GM04504 (cell line): Measurements from ENCODE around the gene CDKL2.

Experiments used
- DNase-seq: peaks from one replicate; pipeline ENCODE4 v3.0.0-alpha.2; 2012; ENCODE audit warnings: low read depth

The CDKL2 gene

GRCh38 chr4:75639124-75639695 lies 8.9 kb upstream of the CDKL2 start:
- DNase-seq = no peak

GRCh38 chr4:75637827-75638226 lies 7.5 kb upstream of the CDKL2 start:
- DNase-seq = no peak

DNA sequence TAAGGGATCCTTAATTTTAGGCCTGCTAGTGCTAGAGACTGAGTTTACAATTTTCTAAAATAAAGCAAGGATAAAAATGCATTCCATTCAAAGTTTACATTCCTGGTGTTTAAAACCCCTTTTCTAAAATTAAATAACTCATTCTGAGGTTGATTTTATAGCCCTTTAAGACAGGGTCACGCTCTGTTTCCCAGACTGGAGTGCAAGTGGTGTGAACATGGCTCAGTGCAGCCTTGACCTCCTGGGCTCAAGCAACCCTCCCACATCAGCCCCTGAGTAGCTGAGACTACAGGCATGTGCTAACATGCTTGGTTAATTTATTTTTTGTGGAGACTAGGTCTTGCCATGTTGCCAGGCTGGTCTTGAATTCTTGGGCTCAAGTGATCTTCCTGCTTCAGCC lies 6.8 kb upstream of the CDKL2 start:
- DNase-seq = peak; percentile 46

GRCh38 chr4:75634951-75635350 lies 4.6 kb upstream of the CDKL2 start:
- DNase-seq = no peak

- no peak for DNase-seq
Measured at GRCh38 chr4:75634281-75634680, 4.0 kb upstream of the CDKL2 start.

- peak; percentile 26 for DNase-seq
Measured at GRCh38 chr4:75633846-75634245, 3.5 kb upstream of the CDKL2 start.

GRCh38 chr4:75630937-75631329 lies 605 bp upstream of the CDKL2 start:
- no peak for DNase-seq

DNA sequence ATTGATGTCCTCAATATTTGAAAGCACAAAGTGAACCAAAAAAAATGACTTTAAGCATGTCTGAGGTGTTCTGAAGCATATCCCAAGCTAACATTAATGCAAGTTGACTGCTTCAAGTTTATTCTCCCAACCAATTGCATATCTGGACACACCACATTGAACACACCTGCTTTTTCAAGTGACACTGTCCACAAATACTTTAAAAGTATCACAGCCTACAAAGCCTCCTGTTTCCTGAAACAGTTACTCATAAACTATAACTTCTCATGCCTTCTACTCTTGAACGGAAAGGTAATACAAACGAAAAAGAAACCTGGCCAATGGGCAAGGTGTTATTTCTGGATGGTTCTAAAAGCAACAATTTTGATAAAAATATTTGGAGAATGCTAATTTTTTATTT lies 1.1 kb downstream of the CDKL2 start:
- no peak for DNase-seq

DNA sequence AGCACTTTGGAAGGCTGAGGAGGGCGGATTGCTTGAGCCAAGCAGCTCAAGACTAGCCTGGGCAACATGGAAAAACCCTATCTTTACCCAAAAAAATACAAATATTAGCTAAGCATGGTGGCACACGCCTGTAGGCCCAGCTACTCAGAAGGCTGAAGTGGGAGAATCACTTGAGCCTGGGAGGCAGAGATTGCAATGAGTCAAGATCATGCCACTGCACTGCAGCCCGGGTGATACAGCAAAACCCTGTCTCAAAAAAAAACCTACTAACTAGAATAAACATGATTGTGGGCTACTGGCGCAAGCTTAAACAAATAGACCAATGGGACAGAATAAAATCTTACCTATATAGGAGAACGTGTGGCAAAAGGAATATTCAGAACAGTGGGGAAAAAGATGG lies 7.3 kb downstream of the CDKL2 start:
- no peak for DNase-seq

GRCh38 chr4:75621715-75622114 lies 8.6 kb downstream of the CDKL2 start:
- DNase-seq = no peak

DNA sequence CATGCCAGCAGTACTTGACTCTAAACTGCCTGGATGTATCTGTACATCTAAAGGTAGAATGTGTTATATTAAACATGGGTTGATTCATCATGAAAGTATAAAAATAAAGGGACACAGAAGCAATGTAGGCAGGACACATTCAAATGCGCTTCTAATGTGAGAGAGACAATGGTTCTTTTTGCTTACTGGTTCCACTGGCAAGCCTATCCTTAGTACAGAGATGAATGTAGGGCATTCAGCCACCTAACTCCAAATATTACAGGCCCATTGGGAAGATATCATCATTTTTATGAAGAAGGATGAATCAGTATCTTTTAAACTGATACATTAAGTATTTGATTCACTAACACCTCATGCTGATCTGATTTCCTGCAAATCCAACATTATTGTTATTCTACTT lies 18.0 kb downstream of the CDKL2 start:
- no peak for DNase-seq

GRCh38 chr4:75605928-75606327 lies 24.4 kb downstream of the CDKL2 start:
- DNase-seq = no peak

DNA sequence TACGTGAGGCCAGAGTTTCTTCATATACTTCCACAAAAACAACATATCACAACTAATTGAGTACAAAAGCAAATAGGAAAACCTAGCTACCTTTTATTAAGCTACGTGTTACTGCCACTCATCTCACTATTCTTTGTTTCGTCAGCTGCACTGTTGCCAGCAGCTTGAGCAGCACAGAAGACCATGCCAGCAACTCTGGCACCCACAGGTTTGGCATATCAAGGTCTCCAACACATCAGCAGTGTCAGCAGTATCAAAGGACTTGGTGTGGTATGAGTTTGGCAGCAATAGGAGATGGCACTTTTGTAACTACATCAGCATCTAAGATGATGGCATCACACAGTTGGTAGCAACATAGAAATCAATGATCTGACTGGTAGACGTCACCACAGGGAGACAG lies 30.7 kb downstream of the CDKL2 start:
- DNase-seq = no peak

- peak; percentile 5 for DNase-seq
Measured at GRCh38 chr4:75598390-75598789, 31.9 kb downstream of the CDKL2 start.

DNA sequence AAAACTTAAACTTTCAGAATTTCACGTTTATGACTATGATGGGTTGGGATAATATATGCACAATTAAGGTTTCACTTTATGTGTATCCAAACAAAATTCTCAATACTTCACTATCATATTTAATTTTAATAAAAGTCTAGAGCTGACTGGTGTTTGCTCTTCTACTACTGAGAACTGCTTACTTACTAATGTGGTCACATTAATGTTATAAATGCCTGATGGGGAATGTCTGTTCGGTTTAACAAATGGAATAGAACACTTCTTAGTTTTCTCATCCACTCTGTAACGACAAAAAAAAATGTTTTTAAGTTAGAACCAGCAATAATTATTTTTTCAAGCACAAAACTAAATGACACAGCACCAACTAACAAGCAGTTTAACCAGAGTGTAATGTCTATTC lies 34.3 kb downstream of the CDKL2 start:
- DNase-seq = no peak

DNA sequence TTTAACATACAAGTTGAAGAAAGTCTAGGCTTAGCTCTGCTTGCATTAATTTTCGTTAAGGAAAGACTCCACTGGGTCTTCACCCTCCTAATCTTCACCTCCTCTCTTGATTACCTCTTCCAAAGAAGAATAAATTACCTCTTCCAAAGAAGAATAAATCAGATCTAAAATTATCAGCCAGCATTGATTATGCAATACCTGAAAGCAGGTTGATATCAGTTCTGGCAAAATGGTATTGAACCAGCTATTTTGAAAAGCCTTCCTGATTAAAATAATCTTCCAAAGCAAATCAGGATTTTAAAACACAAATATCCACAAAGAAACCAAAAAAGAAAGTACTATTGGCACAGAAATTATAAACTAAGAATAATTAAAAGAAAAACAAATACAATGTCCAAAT lies 36.9 kb downstream of the CDKL2 start:
- DNase-seq = no peak

DNA sequence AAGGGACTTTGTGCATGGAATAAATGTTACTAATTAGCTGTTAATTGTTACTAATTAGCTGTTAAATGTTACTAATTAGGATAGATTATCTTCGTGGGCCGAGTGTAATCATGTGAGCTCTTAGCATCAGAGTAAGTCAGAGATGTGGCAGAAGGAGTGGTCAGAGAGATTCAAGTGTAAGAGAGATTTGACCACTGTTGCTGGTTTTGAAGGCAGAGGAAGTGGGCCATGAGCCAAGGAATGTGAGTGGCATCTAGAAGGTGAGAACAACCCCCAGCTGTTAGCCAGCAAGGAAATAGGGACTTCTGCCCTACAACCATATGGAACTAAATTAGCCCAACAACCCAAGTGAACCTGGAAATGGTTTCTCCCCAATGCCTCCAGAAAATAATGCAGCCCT lies 46.3 kb downstream of the CDKL2 start:
- no peak for DNase-seq

DNA sequence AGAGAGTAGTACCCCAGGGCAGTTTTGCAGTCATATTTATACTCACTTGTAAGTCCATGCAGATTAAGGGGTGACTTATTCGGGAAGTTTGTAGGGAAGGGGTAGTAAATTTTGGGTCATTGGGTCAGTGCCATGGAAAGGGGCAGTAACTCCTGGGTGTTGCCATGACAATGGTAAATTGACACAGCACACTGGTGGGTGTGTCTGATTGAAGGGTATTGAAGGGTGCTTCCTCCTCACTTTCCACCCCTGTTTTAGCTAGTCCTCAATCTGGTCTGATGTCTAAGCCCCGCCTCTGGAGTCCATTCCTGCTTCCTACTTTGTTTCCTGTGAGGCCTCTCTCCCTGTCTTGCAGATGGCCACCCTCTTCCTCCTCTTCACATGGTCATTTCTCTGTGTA lies 62.6 kb downstream of the CDKL2 start:
- no peak for DNase-seq

DNA sequence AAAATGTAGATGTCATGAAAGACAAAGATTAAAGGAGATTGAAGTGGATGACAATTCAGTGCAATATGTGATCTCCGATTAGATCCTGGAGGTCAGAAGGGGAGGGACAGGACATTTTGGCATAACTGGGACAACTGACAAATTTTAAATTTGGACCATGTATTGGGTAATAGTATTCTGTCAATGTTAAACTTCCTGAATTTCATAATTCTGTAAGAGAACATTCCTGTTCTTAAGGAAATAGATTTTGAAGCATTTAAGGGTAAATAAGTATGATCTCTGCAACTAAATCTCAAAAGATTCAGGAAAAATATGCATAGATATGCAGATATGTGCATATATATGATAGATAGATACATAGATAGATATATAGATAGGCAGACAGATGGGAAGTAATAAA lies 63.4 kb downstream of the CDKL2 start:
- DNase-seq = no peak

- DNase-seq = no peak
Measured at GRCh38 chr4:75565481-75565880, 64.8 kb downstream of the CDKL2 start.

GRCh38 chr4:75564023-75564422 lies 66.3 kb downstream of the CDKL2 start:
- no peak for DNase-seq

GRCh38 chr4:75561789-75562188 lies 68.5 kb downstream of the CDKL2 start:
- DNase-seq = no peak

DNA sequence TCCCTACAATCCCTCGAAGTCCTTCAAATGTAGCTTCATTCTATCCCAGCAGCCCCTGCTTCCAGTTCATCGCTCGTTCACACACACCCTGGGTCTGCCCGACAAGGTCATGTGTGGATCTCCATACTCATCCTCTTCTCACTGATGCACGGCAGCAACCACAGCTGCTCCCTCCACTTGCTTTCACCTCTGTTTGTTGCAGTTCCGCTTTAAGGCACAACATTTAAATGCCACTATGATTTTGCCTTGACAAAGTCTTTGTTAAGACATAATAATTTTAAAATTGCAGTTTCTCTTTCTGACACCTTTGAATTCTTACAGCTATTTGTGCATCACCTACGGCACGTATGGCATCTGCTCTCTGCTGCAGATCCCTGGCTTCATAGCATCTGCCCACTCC lies 72.6 kb downstream of the CDKL2 start:
- DNase-seq = no peak

DNA sequence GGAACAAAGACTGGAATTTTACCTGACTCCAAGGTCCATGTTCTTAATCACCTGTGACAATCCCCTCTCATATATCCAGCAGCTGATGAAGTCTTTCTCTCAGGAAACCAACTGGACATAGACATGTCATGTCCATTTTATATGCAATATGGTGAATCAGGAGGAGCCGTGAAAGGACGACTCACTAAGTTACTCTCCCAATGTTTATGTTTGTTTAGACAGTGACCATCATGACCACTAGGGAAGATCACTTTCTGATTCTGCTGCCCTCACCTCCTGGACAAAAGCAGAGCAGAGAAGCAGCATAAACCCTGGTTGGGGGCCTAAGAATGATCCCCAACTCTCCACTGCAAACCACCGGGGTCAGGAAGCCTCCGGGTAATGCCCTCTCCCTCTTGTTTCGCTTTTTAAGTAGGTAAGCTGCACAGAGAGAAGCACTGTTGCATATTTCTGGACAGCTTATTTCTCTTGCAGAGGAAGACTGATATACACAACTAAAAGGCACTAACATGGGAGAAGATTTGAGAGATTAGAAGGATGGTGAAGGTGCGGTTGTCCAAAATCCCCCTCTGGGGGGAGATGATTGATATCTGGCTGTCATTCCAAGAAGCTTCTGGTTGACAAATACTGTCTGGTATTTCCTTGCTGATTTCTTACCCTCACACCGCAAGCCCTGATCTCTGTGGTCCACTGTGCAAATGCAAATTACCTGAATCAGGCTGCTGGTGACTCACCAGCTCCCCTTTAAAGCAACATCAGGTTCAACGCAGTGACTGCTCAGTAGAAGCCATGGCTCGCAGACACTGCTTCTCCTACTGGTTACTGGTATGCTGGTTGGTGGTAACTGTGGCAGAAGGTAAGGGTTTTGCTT lies 74.8 kb downstream of the CDKL2 start, which contains the start of gene ODAPH:
Gene ODAPH (plus strand): TSS at position 773 of the 871 bp plus-strand sequence. CDS start 17 bp downstream, at position 790.
- no peak for DNase-seq
